Upper lobe of left lung (tissue), 6 donors: Measurements from ENCODE around the gene PTPRN2. TPM values are rescaled to one million over a fixed set of nuclear protein-coding genes. Genes with fewer than 3 reads are reported as not detected.

Experiments
- ATAC-seq, 2 donors: fragments of 200-7000 bp; cut with Tn5 transposase; one replicate each; pipeline ENCODE4 v1.9.1; 2022; ENCODE audit warnings: mild to moderate bottlenecking in 2 of 2, moderate library complexity in 2 of 2; ENCODE audit not compliant: low FRiP score in 2 of 2
- DNase-seq, 2 donors: peaks; one replicate each; pipeline ENCODE4 v3.0.0-alpha.2; 2019 to 2020
- H3K27ac ChIP-seq, 4 donors: fragments of 200-600 bp; sonication (generic); one replicate each; pipeline ENCODE4 v1.5.1; 2016 to 2019
- H3K27me3 ChIP-seq, 4 donors: fragments of 200-600 bp; sonication (generic); one replicate each; pipeline ENCODE4 v1.5.1; 2017 to 2019
- H3K36me3 ChIP-seq, 4 donors: fragments of 200-600 bp; sonication (generic); one replicate each; pipeline ENCODE4 v1.5.1; 2016 to 2019
- H3K4me1 ChIP-seq, 4 donors: fragments of 200-600 bp; sonication (generic); one replicate each; pipeline ENCODE4 v1.5.1; 2018 to 2019
- H3K4me3 ChIP-seq, 4 donors: fragments of 200-600 bp; sonication (generic); one replicate each; pipeline ENCODE4 v1.5.1; 2017 to 2019; ENCODE audit warnings: mild to moderate bottlenecking in 2 of 4, moderate library complexity in 1 of 4
- H3K9me3 ChIP-seq, 4 donors: fragments of 200-600 bp; sonication (generic); one replicate each; pipeline ENCODE4 v1.5.1; 2018 to 2019
- EP300 ChIP-seq, 4 donors: sonication (generic); formaldehyde crosslinking; IDR thresholded peaks; one replicate each; pipeline ENCODE4 v1.5.1; 2017; ENCODE audit warnings: antibody characterized with exemption in 4 of 4, control low read depth in 2 of 4
- POLR2A ChIP-seq, 4 donors: fragments of 450-650 bp; IDR thresholded peaks; one replicate each; pipeline ENCODE4 v1.5.1; 2016 to 2017; ENCODE audit warnings: antibody characterized with exemption in 4 of 4, mild to moderate bottlenecking in 2 of 4
- POLR2AphosphoS5 ChIP-seq, 2 donors: sonication (generic); formaldehyde crosslinking; IDR thresholded peaks; one replicate each; pipeline ENCODE4 v1.5.1; 2017; ENCODE audit warnings: antibody characterized with exemption in 2 of 2
- WGBS, 2 donors: methylation state at CpG; one replicate each; pipeline ENCODE4 v1.1.5; 2017 to 2018; 5-methylcytosine and 5-hydroxymethylcytosine counted together
- total RNA-seq, 6 donors: library from RNA; depleted of rRNA in 4 of 6; stranded (reverse); fragments of >200 nt in 4 of 6; gene quantifications; one replicate each; pipeline versions ENCODE4 v1.1.0 to v1.2.1, GENCODE V29; 2016 to 2021
- TF ChIP-seq, protein P1 (sequence below), 6 experiments: fragments of 450-650 bp in 4 of 6; fragments of 200-600 bp in 2 of 6; sonication (generic) in 2 of 6; IDR thresholded peaks; one replicate each; pipeline ENCODE4 v1.5.1; 2016 to 2019; ENCODE audit warnings: antibody characterized with exemption in 6 of 6
- donor health status: DM: no; HTN: no; CAD: no; lungs with moderate emphysema.
- donor health status: DM: no; HTN: yes; CAD: no; lungs with severe emphysema.

PTPRN2 gene
- total RNA-seq, 6 donors from 2014 or later, result 3.3 to 7.9 (median 5.2) TPM

DNA sequence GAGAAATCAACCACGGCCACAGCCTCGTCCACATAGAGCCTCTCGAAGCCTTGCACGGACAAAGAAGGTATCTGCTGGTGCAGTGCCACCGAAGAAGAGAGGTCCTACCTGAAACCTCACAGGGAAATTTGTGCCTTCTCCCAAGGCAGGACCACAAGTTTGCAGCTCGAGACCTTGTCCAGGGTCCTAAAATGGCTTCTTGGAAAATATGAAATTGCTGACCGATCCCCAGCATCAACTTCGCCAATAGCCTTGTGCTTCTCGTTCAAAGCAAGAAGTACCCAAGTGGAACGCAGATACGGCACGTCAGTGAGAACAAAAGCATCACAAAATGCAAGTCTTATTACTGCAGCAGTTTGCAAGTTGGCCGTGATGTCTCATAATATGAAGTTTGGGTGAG, 24.6 kb downstream of the PTPRN2 start:
- Histone ChIP-seq H3K27me3 (no peaks in the 10 kb centered on the region), H3K4me1 (no peaks in the 10 kb centered on the region), H3K27ac (no peak overlapping the region), H3K4me3 (no peak overlapping the region), H3K36me3 (no peaks in the 10 kb centered on the region), H3K9me3 (no peaks in the 10 kb centered on the region)
- ATAC-seq (no peak), DNase-seq (no peak)
- 90 to 91% methylated on average over 12 to 13 of the region's 13 CpGs for WGBS, 2 donors
- TF ChIP-seq POLR2AphosphoS5 (IDR thresholded peaks at IDR 0.05) (no peak), POLR2A (IDR thresholded peaks at IDR 0.05) (no peak), EP300 (IDR thresholded peaks at IDR 0.05) (no peak)
- TF ChIP-seq, protein P1, sequence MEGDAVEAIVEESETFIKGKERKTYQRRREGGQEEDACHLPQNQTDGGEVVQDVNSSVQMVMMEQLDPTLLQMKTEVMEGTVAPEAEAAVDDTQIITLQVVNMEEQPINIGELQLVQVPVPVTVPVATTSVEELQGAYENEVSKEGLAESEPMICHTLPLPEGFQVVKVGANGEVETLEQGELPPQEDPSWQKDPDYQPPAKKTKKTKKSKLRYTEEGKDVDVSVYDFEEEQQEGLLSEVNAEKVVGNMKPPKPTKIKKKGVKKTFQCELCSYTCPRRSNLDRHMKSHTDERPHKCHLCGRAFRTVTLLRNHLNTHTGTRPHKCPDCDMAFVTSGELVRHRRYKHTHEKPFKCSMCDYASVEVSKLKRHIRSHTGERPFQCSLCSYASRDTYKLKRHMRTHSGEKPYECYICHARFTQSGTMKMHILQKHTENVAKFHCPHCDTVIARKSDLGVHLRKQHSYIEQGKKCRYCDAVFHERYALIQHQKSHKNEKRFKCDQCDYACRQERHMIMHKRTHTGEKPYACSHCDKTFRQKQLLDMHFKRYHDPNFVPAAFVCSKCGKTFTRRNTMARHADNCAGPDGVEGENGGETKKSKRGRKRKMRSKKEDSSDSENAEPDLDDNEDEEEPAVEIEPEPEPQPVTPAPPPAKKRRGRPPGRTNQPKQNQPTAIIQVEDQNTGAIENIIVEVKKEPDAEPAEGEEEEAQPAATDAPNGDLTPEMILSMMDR (IDR thresholded peaks at IDR 0.05), result no peak

DNA sequence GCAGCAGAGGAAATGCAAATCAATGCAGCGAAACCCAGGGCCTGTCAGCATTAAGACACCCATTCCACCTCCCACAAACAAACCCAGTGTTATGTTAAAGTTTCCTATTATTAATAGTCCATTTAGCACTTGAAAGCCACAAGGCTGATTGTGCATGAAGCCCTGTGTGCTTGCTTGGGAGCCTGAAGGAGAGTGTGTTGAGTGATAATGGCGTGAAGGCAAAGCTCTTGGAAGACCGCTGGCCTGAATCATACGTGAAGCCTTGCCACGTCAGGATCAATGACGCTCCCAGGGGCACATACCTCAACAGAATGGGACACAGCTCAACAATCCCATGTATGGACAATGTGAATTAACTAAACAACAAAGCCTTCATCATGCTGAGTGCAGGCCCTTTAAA, 25.1 kb downstream of the PTPRN2 start:
- ATAC-seq (no peak), DNase-seq (no peak)
- Histone ChIP-seq H3K36me3 (no peaks in the 10 kb centered on the region), H3K4me3 (no peak overlapping the region), H3K27me3 (no peaks in the 10 kb centered on the region), H3K9me3 (no peaks in the 10 kb centered on the region), H3K4me1 (no peaks in the 10 kb centered on the region), H3K27ac (no peak overlapping the region)
- WGBS, 2 donors, result 92 to 95% methylated on average over 6 of the region's 6 CpGs
- no peak for TF ChIP-seq POLR2A (IDR thresholded peaks at IDR 0.05)
- no peak for TF ChIP-seq POLR2AphosphoS5 (IDR thresholded peaks at IDR 0.05)

DNA sequence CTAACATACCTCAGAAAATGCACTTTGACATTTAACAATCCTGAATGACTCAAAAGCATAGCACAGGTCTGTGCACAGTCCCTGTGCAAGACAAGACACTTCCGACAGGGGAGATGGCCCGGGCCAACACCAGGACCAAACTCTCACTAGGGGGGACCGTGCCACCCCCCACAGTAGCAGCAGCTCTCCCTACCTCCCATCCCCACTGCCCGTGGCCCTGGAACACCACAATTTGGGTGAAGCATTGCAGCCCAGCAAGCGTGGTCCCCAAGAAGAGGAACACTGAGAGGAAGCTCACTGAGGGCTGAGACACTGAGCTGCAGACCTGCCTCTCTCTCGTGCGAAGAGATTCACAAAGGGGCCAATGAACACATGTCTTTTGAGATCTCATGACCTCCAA, 26.0 kb downstream of the PTPRN2 start:
- H3K27ac ChIP-seq, result no peak overlapping the region
- TF ChIP-seq POLR2A (IDR thresholded peaks at IDR 0.05), result no peak
- no peak for TF ChIP-seq POLR2AphosphoS5 (IDR thresholded peaks at IDR 0.05)
- TF ChIP-seq, protein P1 (IDR thresholded peaks at IDR 0.05), result no peak
- TF ChIP-seq EP300 (IDR thresholded peaks at IDR 0.05), result no peak
- no peak overlapping the region for H3K4me3 ChIP-seq
- ATAC-seq (no peak), DNase-seq (no peak)
- WGBS, 2 donors, result 84 to 100% methylated on average over 1 to 7 of the region's 7 CpGs
- H3K36me3 ChIP-seq, result no peaks in the 10 kb centered on the region
- H3K27me3 ChIP-seq, result no peaks in the 10 kb centered on the region
- H3K9me3 ChIP-seq, result no peaks in the 10 kb centered on the region
- no peaks in the 10 kb centered on the region for H3K4me1 ChIP-seq

DNA sequence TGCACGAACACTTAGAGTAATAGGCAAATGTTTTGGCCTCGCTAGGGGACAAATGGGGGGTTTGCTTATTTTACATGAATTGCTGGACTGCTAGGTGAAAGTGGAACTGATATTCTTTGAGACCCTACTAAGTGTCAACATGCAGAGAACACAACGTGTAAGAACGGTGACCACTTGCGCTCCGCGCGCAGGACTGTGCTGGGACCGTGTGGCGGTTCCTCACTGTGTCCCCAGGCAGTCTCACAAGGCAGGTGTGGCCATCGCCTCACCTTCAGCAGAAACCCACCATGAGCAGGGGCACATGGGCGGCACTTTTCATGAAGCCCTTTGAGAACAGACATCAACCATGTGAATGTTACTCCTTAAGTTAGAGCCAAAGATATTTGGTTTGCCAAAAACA, 27.2 kb downstream of the PTPRN2 start:
- ATAC-seq, result no peak
- TF ChIP-seq EP300 (IDR thresholded peaks at IDR 0.05) (no peak), POLR2AphosphoS5 (IDR thresholded peaks at IDR 0.05) (no peak), POLR2A (IDR thresholded peaks at IDR 0.05) (no peak)
- TF ChIP-seq, protein P1 (IDR thresholded peaks at IDR 0.05), result no peak
- DNase-seq, result no peak
- H3K9me3 ChIP-seq, result no peaks in the 10 kb centered on the region
- H3K36me3 ChIP-seq, result no peaks in the 10 kb centered on the region
- WGBS, 2 donors, result 93 to 94% methylated on average over 12 of the region's 12 CpGs
- no peaks in the 10 kb centered on the region for H3K4me1 ChIP-seq
- H3K27me3 ChIP-seq, result no peaks in the 10 kb centered on the region
- H3K4me3 ChIP-seq, result no peak overlapping the region
- no peak overlapping the region for H3K27ac ChIP-seq

DNA sequence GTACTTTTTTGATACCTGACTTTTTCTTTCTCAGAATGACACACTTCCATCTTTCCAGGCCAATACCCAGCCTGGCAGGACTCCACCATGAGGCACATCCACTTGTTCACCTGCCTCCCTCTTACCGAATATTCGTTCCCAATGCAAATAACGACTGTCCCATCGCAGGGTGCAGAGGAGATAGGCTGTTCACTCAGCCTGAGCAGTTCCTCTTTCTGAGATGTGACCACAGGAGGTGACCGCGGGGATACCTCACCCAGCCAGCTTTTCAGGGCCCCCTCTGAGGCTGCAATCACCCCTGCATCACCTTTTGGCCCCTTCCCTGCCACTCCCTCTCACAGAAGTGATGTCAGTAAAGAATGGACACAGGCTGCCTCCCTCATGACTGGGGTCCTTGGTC, 28.3 kb downstream of the PTPRN2 start:
- H3K4me3 ChIP-seq, result no peak overlapping the region
- DNase-seq (no peak), ATAC-seq (no peak)
- H3K27ac ChIP-seq, result no peak overlapping the region
- no peaks in the 10 kb centered on the region for H3K36me3 ChIP-seq
- WGBS, 2 donors, result 67 to 69% methylated on average over 6 of the region's 6 CpGs
- no peaks in the 10 kb centered on the region for H3K9me3 ChIP-seq
- no peaks in the 10 kb centered on the region for H3K27me3 ChIP-seq
- no peaks in the 10 kb centered on the region for H3K4me1 ChIP-seq
- TF ChIP-seq POLR2AphosphoS5 (IDR thresholded peaks at IDR 0.05) (no peak), EP300 (IDR thresholded peaks at IDR 0.05) (no peak), POLR2A (IDR thresholded peaks at IDR 0.05) (no peak)
- TF ChIP-seq, protein P1 (IDR thresholded peaks at IDR 0.05), result no peak
